Urinary bladder (tissue), 4 donors: Measurements from ENCODE around the gene RNPEPL1. TPM values are rescaled to one million over a fixed set of nuclear protein-coding genes. Genes with fewer than 3 reads are reported as not detected.

Experiments
- DNase-seq: peaks from one replicate; pipeline ENCODE4 v3.0.0-alpha.2; 2015; ENCODE audit errors: extremely low spot score
- H3K27ac ChIP-seq: one replicate; pipeline ENCODE4 v1.5.1; 2013; ENCODE audit warnings: low read depth, mild to moderate bottlenecking, moderate library complexity
- H3K36me3 ChIP-seq: one replicate; pipeline ENCODE4 v1.6.1; 2013; ENCODE audit warnings: mild to moderate bottlenecking, moderate library complexity; ENCODE audit not compliant: insufficient read depth
- H3K4me1 ChIP-seq: one replicate; pipeline ENCODE4 v1.6.1; 2013; ENCODE audit warnings: mild to moderate bottlenecking, moderate library complexity; ENCODE audit not compliant: insufficient read depth
- H3K4me3 ChIP-seq: one replicate; pipeline ENCODE4 v1.5.1; 2013; ENCODE audit warnings: low read depth, low read length
- WGBS: extraction: QIAGEN DNeasy Blood & Tissue Kit; methylation state at CpG from one replicate; pipeline ENCODE4 v1.1.7; 2013; 5-methylcytosine and 5-hydroxymethylcytosine counted together
- polyA plus RNA-seq: library from polyadenylated mRNA; stranded (reverse); fragments of 200-250 nt; gene quantifications from one replicate; pipeline ENCODE4 v1.2.3, GENCODE V29; 2013
- total RNA-seq: library from RNA; depleted of rRNA; stranded (reverse); fragments of >200 nt; gene quantifications from one replicate; pipeline ENCODE4 v1.2.3, GENCODE V29; 2014
- donor health status: healthy with polysubstance abuse.
- donor health status: healthy.

Gene RNPEPL1
- total and polyA plus RNA-seq, 2 donors, result 14.5 to 76.3 TPM

DNA sequence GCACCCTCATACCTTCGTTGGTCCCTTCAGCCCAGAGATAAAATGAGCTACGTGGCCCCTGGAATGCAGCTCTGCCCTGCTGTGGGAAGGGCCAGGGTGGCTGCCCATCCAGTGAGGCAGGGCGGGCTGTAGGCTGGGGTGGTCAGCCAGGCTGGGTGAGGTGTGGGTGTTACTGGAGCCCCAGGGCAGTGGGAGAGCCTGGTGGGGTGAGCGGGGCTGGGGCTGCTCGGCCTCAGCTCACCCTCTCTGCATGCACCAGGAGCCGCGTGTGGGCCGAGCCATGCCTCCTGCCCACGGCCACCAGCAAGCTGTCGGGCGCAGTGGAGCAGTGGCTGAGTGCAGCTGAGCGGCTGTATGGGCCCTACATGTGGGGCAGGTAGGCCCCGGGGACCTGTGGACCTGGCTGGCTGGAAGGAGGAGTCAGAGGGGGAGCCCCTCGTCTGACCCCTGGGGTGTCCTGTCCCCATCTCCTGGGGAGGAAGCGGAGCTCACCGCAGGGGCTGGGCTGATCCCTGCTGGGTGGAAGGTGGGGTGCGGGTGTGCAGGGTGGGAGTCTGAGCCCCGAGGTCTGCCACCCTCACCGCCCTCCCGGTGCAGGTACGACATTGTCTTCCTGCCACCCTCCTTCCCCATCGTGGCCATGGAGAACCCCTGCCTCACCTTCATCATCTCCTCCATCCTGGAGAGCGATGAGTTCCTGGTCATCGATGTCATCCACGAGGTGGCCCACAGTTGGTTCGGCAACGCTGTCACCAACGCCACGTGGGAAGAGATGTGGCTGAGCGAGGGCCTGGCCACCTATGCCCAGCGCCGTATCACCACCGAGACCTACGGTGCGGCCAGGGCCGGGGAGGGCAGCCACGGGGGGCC lies 5.5 kb downstream of the RNPEPL1 start:
- Histone ChIP-seq H3K4me3 (no peak overlapping the region), H3K36me3 (peaks cover 3% of the 10 kb centered on the region), H3K27ac (no peak overlapping the region), H3K4me1 (no peaks in the 10 kb centered on the region)
- DNase-seq, result no peak
- 88% methylated on average over 37 of the region's 37 CpGs for WGBS

- Histone ChIP-seq H3K4me1 (no peaks in the 10 kb centered on the region), H3K36me3 (peaks cover 3% of the 10 kb centered on the region)
- DNase-seq, result no peak
Measured at GRCh38 chr2:240574386-240575100, 6.3 kb downstream of the RNPEPL1 start.

GRCh38 chr2:240575101-240575965 lies 7.0 kb downstream of the RNPEPL1 start:
- no peaks in the 10 kb centered on the region for H3K4me1 ChIP-seq
- DNase-seq, result no peak
- WGBS, result 85% methylated on average over 23 of the region's 23 CpGs

More at GRCh38 chr2:240574386-240575100, 6.3 kb downstream of the RNPEPL1 start:
- Histone ChIP-seq H3K4me3 (no peak overlapping the region), H3K27ac (no peak overlapping the region)
- WGBS, result 87% methylated on average over 21 of the region's 21 CpGs

GRCh38 chr2:240576036-240576435 lies 7.8 kb downstream of the RNPEPL1 start:
- DNase-seq, result no peak
- 88% methylated on average over 6 of the region's 6 CpGs for WGBS
- Histone ChIP-seq H3K36me3 (peaks cover 3% of the 10 kb centered on the region), H3K4me3 (no peak overlapping the region), H3K27ac (no peak overlapping the region), H3K4me1 (no peaks in the 10 kb centered on the region)

More at GRCh38 chr2:240575101-240575965, 7.0 kb downstream of the RNPEPL1 start:
- no peak overlapping the region for H3K27ac ChIP-seq
- no peak overlapping the region for H3K4me3 ChIP-seq
- H3K36me3 ChIP-seq, result peaks cover 3% of the 10 kb centered on the region

DNA sequence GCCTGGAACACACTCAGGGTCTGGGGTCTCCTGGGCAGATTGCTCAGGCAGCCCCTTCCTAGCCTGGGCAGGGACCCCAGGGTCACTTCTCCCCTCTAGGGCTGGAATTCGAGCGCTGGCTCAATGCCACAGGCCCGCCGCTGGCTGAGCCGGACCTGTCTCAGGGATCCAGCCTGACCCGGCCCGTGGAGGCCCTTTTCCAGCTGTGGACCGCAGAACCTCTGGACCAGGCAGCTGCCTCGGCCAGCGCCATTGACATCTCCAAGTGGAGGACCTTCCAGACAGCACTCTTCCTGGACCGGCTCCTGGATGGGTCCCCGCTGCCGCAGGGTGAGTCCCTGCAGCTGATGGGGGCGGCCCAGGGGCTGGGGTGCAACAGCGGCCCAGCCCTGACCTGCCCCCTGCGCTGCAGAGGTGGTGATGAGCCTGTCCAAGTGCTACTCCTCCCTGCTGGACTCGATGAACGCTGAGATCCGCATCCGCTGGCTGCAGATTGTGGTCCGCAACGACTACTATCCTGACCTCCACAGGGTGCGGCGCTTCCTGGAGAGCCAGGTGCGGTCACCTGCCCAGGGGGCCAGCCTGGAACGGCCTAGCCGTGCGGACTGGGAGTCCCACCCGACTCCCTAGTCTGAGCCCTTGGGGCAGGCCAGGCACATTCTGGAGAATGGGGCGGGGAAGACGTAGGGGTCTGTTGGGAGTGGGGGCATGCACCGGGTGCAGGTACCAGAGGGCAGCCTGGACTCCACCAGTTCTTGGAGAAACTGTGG lies 8.3 kb downstream of the RNPEPL1 start:
- Histone ChIP-seq H3K4me3 (no peak overlapping the region), H3K27ac (no peak overlapping the region), H3K36me3 (peaks cover 3% of the 10 kb centered on the region), H3K4me1 (no peaks in the 10 kb centered on the region)
- WGBS, result 92% methylated on average over 32 of the region's 32 CpGs
- DNase-seq, result no peak

DNA sequence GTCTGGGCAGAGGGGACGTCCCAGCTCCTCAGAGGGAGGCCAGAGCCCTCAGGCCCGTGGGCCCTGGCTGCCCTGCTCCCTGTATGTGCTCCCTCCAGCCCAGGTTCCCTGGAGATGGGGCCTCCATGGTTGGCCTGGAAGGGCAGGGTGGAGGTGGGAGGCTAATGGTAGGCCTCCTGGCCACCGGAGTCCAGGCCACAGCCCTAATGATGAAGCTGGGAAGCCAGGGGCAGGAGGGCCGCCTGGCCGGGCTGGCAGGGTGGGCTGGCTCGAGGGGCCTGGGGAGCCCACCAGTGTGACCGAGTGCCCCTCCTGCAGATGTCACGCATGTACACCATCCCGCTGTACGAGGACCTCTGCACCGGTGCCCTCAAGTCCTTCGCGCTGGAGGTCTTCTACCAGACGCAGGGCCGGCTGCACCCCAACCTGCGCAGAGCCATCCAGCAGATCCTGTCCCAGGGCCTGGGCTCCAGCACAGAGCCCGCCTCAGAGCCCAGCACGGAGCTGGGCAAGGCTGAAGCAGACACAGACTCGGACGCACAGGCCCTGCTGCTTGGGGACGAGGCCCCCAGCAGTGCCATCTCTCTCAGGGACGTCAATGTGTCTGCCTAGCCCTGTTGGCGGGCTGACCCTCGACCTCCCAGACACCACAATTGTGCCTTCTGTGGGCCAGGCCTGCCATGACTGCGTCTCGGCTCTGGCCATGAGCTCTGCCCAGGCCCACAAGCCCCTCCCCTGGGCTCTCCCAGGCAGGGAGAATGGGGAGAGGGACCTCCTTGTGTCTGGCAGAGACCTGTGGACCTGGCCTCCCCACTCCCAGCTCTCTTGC lies 9.2 kb downstream of the RNPEPL1 start:
- WGBS, result 87% methylated on average over 26 of the region's 26 CpGs
- Histone ChIP-seq H3K36me3 (peaks cover 3% of the 10 kb centered on the region), H3K4me1 (no peaks in the 10 kb centered on the region), H3K27ac (no peak overlapping the region), H3K4me3 (no peak overlapping the region)
- DNase-seq, result no peak

DNA sequence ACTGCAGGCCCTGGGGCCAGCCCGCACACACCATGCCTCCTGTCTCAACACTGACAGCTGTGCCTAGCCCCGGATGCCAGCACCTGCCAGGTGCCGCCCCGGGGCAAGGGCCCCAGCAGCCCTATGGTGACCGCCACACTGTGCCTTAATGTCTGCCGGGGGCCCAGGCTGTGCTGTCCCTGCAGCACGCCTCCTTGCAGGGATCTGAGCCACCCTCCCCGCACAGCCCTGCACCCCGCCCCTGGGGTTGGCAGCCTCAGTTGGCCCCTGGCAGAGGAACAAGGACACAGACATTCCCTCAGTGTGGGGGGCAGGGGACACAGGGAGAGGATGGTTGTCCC lies 9.8 kb downstream of the RNPEPL1 start:
- Histone ChIP-seq H3K4me3 (no peak overlapping the region), H3K27ac (no peak overlapping the region), H3K4me1 (no peaks in the 10 kb centered on the region), H3K36me3 (peaks cover 3% of the 10 kb centered on the region)
- 86% methylated on average over 9 of the region's 9 CpGs for WGBS
- DNase-seq, result no peak

GRCh38 chr2:240578488-240578887 lies 10.2 kb downstream of the RNPEPL1 start:
- no peaks in the 10 kb centered on the region for H3K4me1 ChIP-seq
- no peak overlapping the region for H3K4me3 ChIP-seq
- DNase-seq, result no peak
- H3K36me3 ChIP-seq, result peaks cover 3% of the 10 kb centered on the region
- H3K27ac ChIP-seq, result no peak overlapping the region
- WGBS, result 86% methylated on average over 8 of the region's 8 CpGs

- H3K4me3 ChIP-seq, result no peak overlapping the region
- WGBS, result 89% methylated on average over 12 of the region's 12 CpGs
- DNase-seq, result no peak
- peaks cover 3% of the 10 kb centered on the region for H3K36me3 ChIP-seq
- H3K27ac ChIP-seq, result no peak overlapping the region
- H3K4me1 ChIP-seq, result no peaks in the 10 kb centered on the region
Measured at GRCh38 chr2:240579071-240579762, 10.9 kb downstream of the RNPEPL1 start.

DNA sequence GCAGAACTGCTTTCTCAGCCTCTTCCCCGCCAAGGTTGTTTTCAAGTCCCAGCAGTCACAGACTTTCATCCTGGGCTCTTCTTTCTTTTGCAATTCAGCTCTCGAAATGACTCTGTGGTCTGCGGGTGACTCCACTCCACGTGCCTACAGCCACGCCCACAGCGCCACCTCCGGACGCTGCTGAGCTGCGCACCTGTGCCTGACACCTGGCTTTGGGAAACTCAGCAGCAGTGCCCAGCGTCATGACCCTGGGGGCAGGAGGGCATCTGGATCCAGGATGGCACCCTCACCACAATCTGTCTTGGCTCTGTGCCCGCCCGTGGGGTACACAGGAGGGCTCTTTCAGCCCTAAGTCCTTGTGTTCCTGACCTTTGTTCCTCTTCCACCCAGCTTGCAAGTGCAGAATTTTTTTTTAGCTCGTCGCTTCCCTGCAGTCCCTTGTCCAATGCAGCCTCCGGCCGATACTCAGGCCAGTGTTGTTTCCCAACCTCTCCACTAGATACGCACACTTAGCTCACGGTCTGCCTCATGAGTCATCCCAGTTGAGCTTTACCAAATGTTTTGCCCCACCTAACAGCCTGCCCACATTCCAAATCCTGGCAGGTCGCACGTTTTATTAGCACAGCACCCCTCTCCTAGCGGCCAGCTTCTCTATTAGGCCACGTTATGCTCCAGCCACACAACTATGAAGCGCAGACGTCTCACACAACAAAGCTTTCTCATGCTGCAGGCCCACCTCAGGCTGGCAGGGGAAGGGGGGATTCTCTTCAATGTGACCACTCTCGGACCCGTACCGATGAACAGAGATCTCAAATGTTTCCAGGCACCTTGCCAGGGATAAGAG lies 11.7 kb downstream of the RNPEPL1 start:
- H3K4me3 ChIP-seq, result no peak overlapping the region
- DNase-seq, result no peak
- no peaks in the 10 kb centered on the region for H3K4me1 ChIP-seq
- 56% methylated on average over 27 of the region's 27 CpGs for WGBS
- H3K36me3 ChIP-seq, result no peaks in the 10 kb centered on the region
- H3K27ac ChIP-seq, result peak overlapping the region; percentile 54

GRCh38 chr2:240581811-240582210 lies 13.5 kb downstream of the RNPEPL1 start:
- Histone ChIP-seq H3K4me1 (no peaks in the 10 kb centered on the region), H3K4me3 (no peak overlapping the region), H3K36me3 (no peaks in the 10 kb centered on the region), H3K27ac (no peak overlapping the region)
- no peak for DNase-seq
- 94% methylated on average over 5 of the region's 5 CpGs for WGBS
